ENCODE results near the gene GABARAPL1.

- TF ChIP-seq REST (IDR thresholded peaks at IDR 0.05; ENCODE audit: insufficient replicate concordance, low read depth) (no peak), CTCF (IDR thresholded peaks at IDR 0.05; ENCODE audit: insufficient read depth, low read length) (no peak), POLR2AphosphoS5 (IDR thresholded peaks at IDR 0.05; ENCODE audit: low read depth) (no peak), SPI1 (IDR thresholded peaks at IDR 0.05; ENCODE audit: borderline replicate concordance, low read depth) (peak; percentile 23; the same call in 1 of the 2 replicates)
These were observed 31.3 kb downstream of the GABARAPL1 start for GRCh38 chr12:10243818-10244520.

Data from HL-60 (cell line).